SU-DHL-6 (cell line): ENCODE data around the gene URGCP.

Experiments
- H2AFZ ChIP-seq: fragments of 200-600 bp; sonication (generic); 2 replicates; pipeline ENCODE4 v1.6.1; 2014; ENCODE audit warnings: low read depth, mild to moderate bottlenecking, moderate library complexity, mixed read lengths, antibody characterized with exemption, low read length; ENCODE audit not compliant: severe bottlenecking
- H3F3A ChIP-seq: fragments of 200-600 bp; shearing (Covaris generic); 2 replicates; pipeline ENCODE4 v1.6.0; 2016; ENCODE audit warnings: antibody characterized with exemption, mild to moderate bottlenecking; ENCODE audit not compliant: insufficient read depth
- H3K27ac ChIP-seq: fragments of 200-600 bp; sonication (generic); 2 replicates; pipeline ENCODE4 v1.5.1; 2016; ENCODE audit warnings: low read depth, mild to moderate bottlenecking, low read length, moderate library complexity, mixed read lengths
- H3K27me3 ChIP-seq: fragments of 200-600 bp; sonication (generic), shearing (Covaris generic); 2 replicates; pipeline ENCODE4 v1.6.0; 2014; ENCODE audit warnings: mild to moderate bottlenecking, low read length
- H3K36me3 ChIP-seq: fragments of 200-600 bp; sonication (generic); 2 replicates; pipeline ENCODE4 v1.6.1; 2014; ENCODE audit warnings: mild to moderate bottlenecking, low read length, mixed read lengths
- H3K4me2 ChIP-seq: fragments of 300-600, 200-600 bp; shearing (Covaris generic), sonication (generic); 2 replicates; pipeline ENCODE4 v1.6.0; 2014; ENCODE audit warnings: low read length, low read depth, mild to moderate bottlenecking; ENCODE audit not compliant: poor library complexity, severe bottlenecking
- H3K4me3 ChIP-seq: fragments of 200-600 bp; sonication (generic); 2 replicates; pipeline ENCODE4 v1.5.1; 2014; ENCODE audit warnings: antibody characterized with exemption, low read length, mild to moderate bottlenecking, mixed read lengths; ENCODE audit not compliant: insufficient read depth, poor library complexity, severe bottlenecking
- H3K79me2 ChIP-seq: fragments of 200-600 bp; sonication (generic); 2 replicates; pipeline ENCODE4 v1.6.1; 2014; ENCODE audit warnings: mild to moderate bottlenecking, low read length, moderate library complexity; ENCODE audit not compliant: insufficient read depth
- H3K9ac ChIP-seq: fragments of 200-600 bp; sonication (generic); 2 replicates; pipeline ENCODE4 v1.7.0; 2014; ENCODE audit warnings: mild to moderate bottlenecking, low read length
- H3K9me2 ChIP-seq: fragments of 200-600 bp; sonication (generic); replicated peaks from 2 replicates; pipeline ENCODE4 v1.6.1; 2014; ENCODE audit warnings: low read length; ENCODE audit not compliant: insufficient read depth
- H3K9me3 ChIP-seq: fragments of 200-600 bp; sonication (generic); 2 replicates; pipeline ENCODE4 v1.6.1; 2014; ENCODE audit warnings: low read length, mixed read lengths; ENCODE audit not compliant: insufficient read depth
- H4K20me1 ChIP-seq: fragments of 200-600 bp; sonication (generic); 2 replicates; pipeline ENCODE4 v1.6.1; 2014; ENCODE audit warnings: low read depth, mild to moderate bottlenecking, antibody characterized with exemption, low read length, moderate library complexity, mixed read lengths
- CTCF ChIP-seq: fragments of 200-600 bp; sonication (generic); IDR thresholded peaks from one replicate; pipeline ENCODE4 v1.5.1; 2017; ENCODE audit warnings: antibody characterized with exemption, mild to moderate bottlenecking, low read length, moderate library complexity; ENCODE audit not compliant: insufficient read depth, poor library complexity, severe bottlenecking
- EZH2phosphoT487 ChIP-seq: fragments of 200-600 bp; sonication (generic), shearing (Covaris generic); conservative IDR thresholded peaks from 2 replicates; pipeline ENCODE4 v1.6.1; 2018; ENCODE audit warnings: mild to moderate bottlenecking, antibody characterized with exemption, low read length, moderate library complexity, mixed read lengths

URGCP gene

GRCh38 chr7:43850348-43851116, 55.9 kb downstream of the URGCP start:
- TF ChIP-seq EZH2phosphoT487, result no peak
- no peak for TF ChIP-seq CTCF
- no peak overlapping the region for H2AFZ ChIP-seq
- H3K4me3 ChIP-seq, result no peak overlapping the region
- H3K79me2 ChIP-seq, result no peaks in the 10 kb centered on the region
- H3F3A ChIP-seq, result no peaks in the 10 kb centered on the region
- no peaks in the 10 kb centered on the region for H3K27me3 ChIP-seq
- H3K9ac ChIP-seq, result no peak overlapping the region
- no peaks in the 10 kb centered on the region for H3K36me3 ChIP-seq
- no peak overlapping the region for H3K4me2 ChIP-seq
- no peaks in the 10 kb centered on the region; the same call in 1 of the 2 replicates for H3K9me3 ChIP-seq
- H3K9me2 ChIP-seq, result no peaks in the 10 kb centered on the region
- H3K27ac ChIP-seq, result no peak overlapping the region
- H4K20me1 ChIP-seq, result no peaks in the 10 kb centered on the region

GRCh38 chr7:43849047-43849446, 57.3 kb downstream of the URGCP start:
- H3K9me3 ChIP-seq, result no peaks in the 10 kb centered on the region; the same call in 1 of the 2 replicates
- no peak overlapping the region for H2AFZ ChIP-seq

GRCh38 chr7:43847496-43847895, 58.9 kb downstream of the URGCP start:
- no peaks in the 10 kb centered on the region for H3K9me2 ChIP-seq
- H3K4me2 ChIP-seq, result no peak overlapping the region
- no peaks in the 10 kb centered on the region for H3K79me2 ChIP-seq
- H3F3A ChIP-seq, result no peaks in the 10 kb centered on the region
- no peak overlapping the region for H3K4me3 ChIP-seq
- no peak for TF ChIP-seq CTCF
- no peak for TF ChIP-seq EZH2phosphoT487
- H3K9ac ChIP-seq, result no peak overlapping the region
- no peaks in the 10 kb centered on the region for H4K20me1 ChIP-seq
- no peaks in the 10 kb centered on the region; the same call in 1 of the 2 replicates for H3K9me3 ChIP-seq
- H2AFZ ChIP-seq, result no peak overlapping the region
- no peaks in the 10 kb centered on the region for H3K27me3 ChIP-seq
- H3K36me3 ChIP-seq, result no peaks in the 10 kb centered on the region
- H3K27ac ChIP-seq, result no peak overlapping the region

More at GRCh38 chr7:43849047-43849446, 57.3 kb downstream of the URGCP start:
- Histone ChIP-seq H3F3A (no peaks in the 10 kb centered on the region), H3K27me3 (no peaks in the 10 kb centered on the region), H4K20me1 (no peaks in the 10 kb centered on the region), H3K79me2 (no peaks in the 10 kb centered on the region), H3K4me2 (no peak overlapping the region), H3K36me3 (no peaks in the 10 kb centered on the region), H3K27ac (no peak overlapping the region), H3K4me3 (no peak overlapping the region), H3K9ac (no peak overlapping the region), H3K9me2 (no peaks in the 10 kb centered on the region)
- TF ChIP-seq EZH2phosphoT487, result no peak
- TF ChIP-seq CTCF, result no peak
